ENCODE measurements around the gene MEGF11.

DNA sequence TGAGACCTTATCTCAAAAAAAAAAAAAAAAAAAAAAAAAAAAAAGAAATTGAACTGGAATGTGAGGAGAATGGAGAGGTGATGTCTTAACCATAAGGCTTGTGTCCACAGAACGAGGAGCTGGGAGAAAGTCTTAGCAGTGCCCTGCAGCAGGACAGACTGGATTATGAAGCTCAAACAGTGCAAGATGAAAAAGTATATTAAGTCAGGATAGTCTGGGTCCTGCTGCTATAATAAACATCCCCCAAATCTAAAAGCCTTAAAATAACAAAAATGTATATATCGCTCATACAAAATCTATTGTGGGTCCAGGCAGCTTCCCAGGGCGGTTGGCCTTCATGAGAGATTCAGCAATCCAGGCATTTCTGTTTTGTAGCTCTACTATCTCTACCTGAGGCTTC lies 208.7 kb downstream of the MEGF11 start:
- TF ChIP-seq, protein P1, sequence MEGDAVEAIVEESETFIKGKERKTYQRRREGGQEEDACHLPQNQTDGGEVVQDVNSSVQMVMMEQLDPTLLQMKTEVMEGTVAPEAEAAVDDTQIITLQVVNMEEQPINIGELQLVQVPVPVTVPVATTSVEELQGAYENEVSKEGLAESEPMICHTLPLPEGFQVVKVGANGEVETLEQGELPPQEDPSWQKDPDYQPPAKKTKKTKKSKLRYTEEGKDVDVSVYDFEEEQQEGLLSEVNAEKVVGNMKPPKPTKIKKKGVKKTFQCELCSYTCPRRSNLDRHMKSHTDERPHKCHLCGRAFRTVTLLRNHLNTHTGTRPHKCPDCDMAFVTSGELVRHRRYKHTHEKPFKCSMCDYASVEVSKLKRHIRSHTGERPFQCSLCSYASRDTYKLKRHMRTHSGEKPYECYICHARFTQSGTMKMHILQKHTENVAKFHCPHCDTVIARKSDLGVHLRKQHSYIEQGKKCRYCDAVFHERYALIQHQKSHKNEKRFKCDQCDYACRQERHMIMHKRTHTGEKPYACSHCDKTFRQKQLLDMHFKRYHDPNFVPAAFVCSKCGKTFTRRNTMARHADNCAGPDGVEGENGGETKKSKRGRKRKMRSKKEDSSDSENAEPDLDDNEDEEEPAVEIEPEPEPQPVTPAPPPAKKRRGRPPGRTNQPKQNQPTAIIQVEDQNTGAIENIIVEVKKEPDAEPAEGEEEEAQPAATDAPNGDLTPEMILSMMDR (tag by site-specific recombination; IDR thresholded peaks at IDR 0.05): no peak
- TF ChIP-seq YY1 (tag by site-specific recombination; IDR thresholded peaks at IDR 0.05): no peak
- TF ChIP-seq PRDM1 (tag by site-specific recombination; IDR thresholded peaks at IDR 0.05): no peak
